GM12873 (cell line): ENCODE results near the gene CBL.

Experiments used
- TF ChIP-seq, protein P1 (sequence below): IDR thresholded peaks from 2 replicates; pipeline ENCODE4 v1.5.1; 2012; ENCODE audit warnings: low read depth, mild to moderate bottlenecking, moderate library complexity, low read length, control low read depth; ENCODE audit not compliant: insufficient read depth; ENCODE audit errors: missing control alignments

CBL gene

GRCh38 chr11:119249671-119250010 is 43.5 kb downstream of the CBL start:
- TF ChIP-seq, protein P1, sequence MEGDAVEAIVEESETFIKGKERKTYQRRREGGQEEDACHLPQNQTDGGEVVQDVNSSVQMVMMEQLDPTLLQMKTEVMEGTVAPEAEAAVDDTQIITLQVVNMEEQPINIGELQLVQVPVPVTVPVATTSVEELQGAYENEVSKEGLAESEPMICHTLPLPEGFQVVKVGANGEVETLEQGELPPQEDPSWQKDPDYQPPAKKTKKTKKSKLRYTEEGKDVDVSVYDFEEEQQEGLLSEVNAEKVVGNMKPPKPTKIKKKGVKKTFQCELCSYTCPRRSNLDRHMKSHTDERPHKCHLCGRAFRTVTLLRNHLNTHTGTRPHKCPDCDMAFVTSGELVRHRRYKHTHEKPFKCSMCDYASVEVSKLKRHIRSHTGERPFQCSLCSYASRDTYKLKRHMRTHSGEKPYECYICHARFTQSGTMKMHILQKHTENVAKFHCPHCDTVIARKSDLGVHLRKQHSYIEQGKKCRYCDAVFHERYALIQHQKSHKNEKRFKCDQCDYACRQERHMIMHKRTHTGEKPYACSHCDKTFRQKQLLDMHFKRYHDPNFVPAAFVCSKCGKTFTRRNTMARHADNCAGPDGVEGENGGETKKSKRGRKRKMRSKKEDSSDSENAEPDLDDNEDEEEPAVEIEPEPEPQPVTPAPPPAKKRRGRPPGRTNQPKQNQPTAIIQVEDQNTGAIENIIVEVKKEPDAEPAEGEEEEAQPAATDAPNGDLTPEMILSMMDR = no peak

GRCh38 chr11:119251114-119251513 is 45.0 kb downstream of the CBL start:
- TF ChIP-seq, protein P1 = no peak

DNA sequence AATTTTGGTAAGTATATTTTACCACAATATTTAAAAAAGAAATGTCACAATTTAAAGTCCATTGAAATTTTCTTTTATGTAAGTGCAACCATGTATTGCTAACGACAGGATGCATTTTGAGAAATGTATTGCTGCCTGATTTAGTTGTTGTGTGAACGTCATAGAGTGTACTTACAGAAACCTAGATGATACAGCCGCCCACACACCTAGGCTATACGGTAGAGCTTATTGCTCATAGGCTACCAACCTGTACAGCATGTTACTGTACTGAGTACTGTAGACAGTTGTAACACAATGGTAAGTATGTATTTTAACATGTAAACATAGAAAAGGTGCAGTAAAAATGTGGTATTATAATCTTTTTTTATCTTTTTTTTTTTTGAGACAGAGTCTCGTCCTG is 48.1 kb downstream of the CBL start:
- TF ChIP-seq, protein P1 = no peak

DNA sequence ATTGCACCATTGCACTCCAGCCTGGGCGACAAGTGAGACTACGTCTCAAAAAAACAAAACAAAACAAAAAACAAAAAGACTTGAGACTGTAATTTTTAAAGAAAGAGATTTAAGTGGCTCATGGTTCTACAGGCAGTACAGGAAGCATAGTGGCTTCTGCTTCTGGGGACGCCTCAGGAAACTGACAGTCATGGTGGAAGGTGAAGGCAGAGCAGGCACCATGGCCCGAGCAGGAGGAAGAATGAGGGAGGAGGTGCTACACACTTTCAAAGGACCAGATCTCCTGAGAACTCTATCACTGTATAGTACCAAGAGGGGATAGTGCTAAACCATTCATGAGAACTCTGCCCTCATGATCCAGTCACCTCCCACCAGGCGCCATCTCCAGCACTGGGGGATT is 52.0 kb downstream of the CBL start:
- TF ChIP-seq, protein P1 = no peak

GRCh38 chr11:119258983-119259382 is 52.8 kb downstream of the CBL start:
- TF ChIP-seq, protein P1 = no peak

DNA sequence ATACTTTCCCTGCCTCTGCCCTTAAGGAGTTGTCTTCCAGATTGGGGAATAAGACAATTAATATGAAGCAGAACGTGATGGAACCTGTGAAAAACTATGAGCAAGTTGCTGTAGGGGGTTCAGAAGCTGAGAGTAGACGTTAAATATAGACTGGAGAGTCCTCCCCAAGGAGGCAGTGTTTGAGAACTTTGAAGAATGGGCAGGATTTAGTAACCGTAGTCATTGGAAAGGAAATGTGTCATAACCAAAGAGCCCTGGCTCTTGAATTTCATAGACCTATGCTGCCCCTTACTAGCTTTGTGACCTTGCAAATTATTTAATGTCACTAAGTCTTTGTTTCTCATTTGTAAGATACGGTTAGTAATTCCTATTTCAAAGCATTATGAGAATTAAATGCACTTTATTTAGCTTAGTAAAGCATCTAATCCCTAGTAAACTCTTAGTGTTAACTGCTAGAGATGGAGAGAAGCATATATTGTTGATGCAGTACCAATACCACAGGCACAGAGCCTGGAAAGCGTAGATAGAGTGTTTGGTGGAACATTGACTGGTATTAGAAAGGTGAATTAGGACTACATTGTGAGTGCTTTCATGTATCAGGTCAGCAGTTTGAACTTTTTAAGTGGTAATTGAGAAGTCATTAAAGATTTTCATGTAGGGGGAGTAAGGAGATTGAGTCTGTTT is 56.7 kb downstream of the CBL start:
- TF ChIP-seq, protein P1 = peak; percentile 18

DNA sequence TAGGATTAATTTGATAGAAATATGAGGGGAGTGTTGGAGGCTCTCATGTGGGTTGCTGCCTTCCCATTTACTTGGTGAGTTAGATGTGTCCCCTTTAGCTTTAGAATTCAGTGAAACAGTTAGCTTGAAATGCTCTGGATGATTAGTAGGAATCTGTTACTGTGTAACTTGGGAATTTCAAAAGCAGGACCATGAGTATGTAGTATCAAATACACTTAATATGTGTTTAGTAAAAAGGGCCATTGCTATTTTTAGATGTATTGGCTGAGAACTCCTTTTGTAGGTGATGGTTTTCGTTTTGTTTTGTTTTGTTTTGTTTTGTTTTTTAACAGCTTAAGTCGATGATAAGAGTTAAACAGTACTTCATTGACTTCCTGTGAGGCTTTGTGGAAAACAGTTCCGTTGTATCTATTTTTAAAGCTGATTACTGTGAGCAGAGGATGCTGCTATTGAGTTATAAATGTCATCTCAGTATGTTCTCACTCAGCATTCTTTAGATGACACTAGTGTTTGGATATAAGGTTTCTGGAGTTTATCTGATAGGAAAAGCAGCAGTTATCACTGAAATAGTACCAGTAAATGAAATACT is 57.3 kb downstream of the CBL start:
- TF ChIP-seq, protein P1 = no peak
